Psoas muscle (tissue), 8 donors: ENCODE data around the gene RPL31. TPM values are rescaled to one million over a fixed set of nuclear protein-coding genes. Genes with fewer than 3 reads are reported as not detected.
A peak's percentile ranks its signal among the peaks of the same experiment; 100 is the strongest.
"Not testable (repeated sequence)": the region's sequence is repeated elsewhere in the genome, so short reads cannot be mapped to it uniquely, and the experiment has no call there.

Source experiments
- ATAC-seq, 4 donors: fragments of 200-7000 bp; cut with Tn5 transposase; one replicate each; pipeline ENCODE4 v1.9.1; 2020; ENCODE audit warnings: moderate library complexity in 3 of 4, mild to moderate bottlenecking in 2 of 4
- DNase-seq, 2 donors: peaks; one replicate each; pipeline ENCODE4 v3.0.0-alpha.2; 2020
- H3K27ac ChIP-seq: fragments of 200-600 bp; one replicate; pipeline ENCODE4 v1.8.0; 2022
- H3K27me3 ChIP-seq, 3 donors: fragments of 200-600 bp in 1 of 3; one replicate each; pipeline versions ENCODE4 v1.6.1 to v1.8.0; 2013 to 2022; ENCODE audit warnings: low read length in 2 of 3, mild to moderate bottlenecking in 2 of 3, moderate library complexity in 1 of 3; ENCODE audit not compliant: insufficient read depth in 3 of 3
- H3K36me3 ChIP-seq, 2 donors: fragments of 200-600 bp in 1 of 2; one replicate each; pipeline versions ENCODE4 v1.6.1 to v1.8.0; 2013 to 2022; ENCODE audit warnings: low read depth in 1 of 2, mild to moderate bottlenecking in 1 of 2, moderate library complexity in 1 of 2; ENCODE audit not compliant: insufficient read depth in 1 of 2
- H3K4me1 ChIP-seq: fragments of 200-600 bp; one replicate; pipeline ENCODE4 v1.8.0; 2022
- H3K4me3 ChIP-seq: fragments of 200-600 bp; one replicate; pipeline ENCODE4 v1.8.0; 2022; ENCODE audit warnings: mild to moderate bottlenecking
- H3K9me3 ChIP-seq: fragments of 200-600 bp; one replicate; pipeline ENCODE4 v1.8.0; 2022
- WGBS, 3 donors: extraction: QIAGEN DNeasy Blood & Tissue Kit; methylation state at CpG; one replicate each; pipeline versions ENCODE4 v1.1.6 to v1.1.7; 2013; 5-methylcytosine and 5-hydroxymethylcytosine counted together
- intact Hi-C, 2 donors: fragments of 100-400 bp; cut with DNase I; formaldehyde crosslinking; loops; one replicate each; pipeline versions ENCODE4 v1.11.0 to v1.14.2; 2022
- polyA plus RNA-seq, 3 donors: library from polyadenylated mRNA; stranded (reverse); fragments of 200-250 nt; gene quantifications; one replicate each; pipeline ENCODE4 v1.2.3, GENCODE V29; 2013
- total RNA-seq, 4 donors: library from RNA; stranded (reverse); fragmentation: NEBNext Ultra II Directional in 2 of 4; extraction: Animal tissue kit (Norgen Biotek cat#: 25700) in 2 of 4; gene quantifications; one replicate each; pipeline versions ENCODE4 v1.2.1 to v1.2.4, GENCODE V29; 2021 to 2023
- TF ChIP-seq, protein P1 (sequence below): fragments of 200-600 bp; IDR thresholded peaks from one replicate; pipeline ENCODE4 v1.8.0; 2022; ENCODE audit warnings: antibody characterized with exemption
- donor health status: healthy with polysubstance abuse.
- donor health status: DM: no; HTN: no; CAD: no; lungs with moderate emphysema.
- donor health status: Bipolar disorder and iron deficiency.
- donor health status: healthy.
- donor health status: DM: yes; HTN: yes; CAD: no.
- donor health status: DM: no; HTN: no; CAD: no.
- donor health status: DM: no; HTN: no; CAD: no.
- donor health status: DM: yes; HTN: yes; CAD: no.

RPL31 gene
- total and polyA plus RNA-seq, 7 donors: 718 to 3,893 (median 1,227) TPM

GRCh38 chr2:101045330-101045729, 43.2 kb downstream of the RPL31 start:
- H3K36me3 ChIP-seq: peaks cover 2 to 31% of the 10 kb centered on the region in 2 donors
- H3K4me1 ChIP-seq: peaks cover 10% of the 10 kb centered on the region
- no peak overlapping the region for H3K4me3 ChIP-seq
- no peak for DNase-seq
- H3K27me3 ChIP-seq: no peaks in the 10 kb centered on the region
- intact Hi-C loops: no loop called here
- ATAC-seq: peak in 1 of 4 donors; percentile 6
- TF ChIP-seq, protein P1, sequence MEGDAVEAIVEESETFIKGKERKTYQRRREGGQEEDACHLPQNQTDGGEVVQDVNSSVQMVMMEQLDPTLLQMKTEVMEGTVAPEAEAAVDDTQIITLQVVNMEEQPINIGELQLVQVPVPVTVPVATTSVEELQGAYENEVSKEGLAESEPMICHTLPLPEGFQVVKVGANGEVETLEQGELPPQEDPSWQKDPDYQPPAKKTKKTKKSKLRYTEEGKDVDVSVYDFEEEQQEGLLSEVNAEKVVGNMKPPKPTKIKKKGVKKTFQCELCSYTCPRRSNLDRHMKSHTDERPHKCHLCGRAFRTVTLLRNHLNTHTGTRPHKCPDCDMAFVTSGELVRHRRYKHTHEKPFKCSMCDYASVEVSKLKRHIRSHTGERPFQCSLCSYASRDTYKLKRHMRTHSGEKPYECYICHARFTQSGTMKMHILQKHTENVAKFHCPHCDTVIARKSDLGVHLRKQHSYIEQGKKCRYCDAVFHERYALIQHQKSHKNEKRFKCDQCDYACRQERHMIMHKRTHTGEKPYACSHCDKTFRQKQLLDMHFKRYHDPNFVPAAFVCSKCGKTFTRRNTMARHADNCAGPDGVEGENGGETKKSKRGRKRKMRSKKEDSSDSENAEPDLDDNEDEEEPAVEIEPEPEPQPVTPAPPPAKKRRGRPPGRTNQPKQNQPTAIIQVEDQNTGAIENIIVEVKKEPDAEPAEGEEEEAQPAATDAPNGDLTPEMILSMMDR: no peak
- no peaks in the 10 kb centered on the region for H3K9me3 ChIP-seq
- WGBS, 3 donors: 87 to 96% (median 88%) methylated on average over 10 of the region's 10 CpGs
- H3K27ac ChIP-seq: no peak overlapping the region

DNA sequence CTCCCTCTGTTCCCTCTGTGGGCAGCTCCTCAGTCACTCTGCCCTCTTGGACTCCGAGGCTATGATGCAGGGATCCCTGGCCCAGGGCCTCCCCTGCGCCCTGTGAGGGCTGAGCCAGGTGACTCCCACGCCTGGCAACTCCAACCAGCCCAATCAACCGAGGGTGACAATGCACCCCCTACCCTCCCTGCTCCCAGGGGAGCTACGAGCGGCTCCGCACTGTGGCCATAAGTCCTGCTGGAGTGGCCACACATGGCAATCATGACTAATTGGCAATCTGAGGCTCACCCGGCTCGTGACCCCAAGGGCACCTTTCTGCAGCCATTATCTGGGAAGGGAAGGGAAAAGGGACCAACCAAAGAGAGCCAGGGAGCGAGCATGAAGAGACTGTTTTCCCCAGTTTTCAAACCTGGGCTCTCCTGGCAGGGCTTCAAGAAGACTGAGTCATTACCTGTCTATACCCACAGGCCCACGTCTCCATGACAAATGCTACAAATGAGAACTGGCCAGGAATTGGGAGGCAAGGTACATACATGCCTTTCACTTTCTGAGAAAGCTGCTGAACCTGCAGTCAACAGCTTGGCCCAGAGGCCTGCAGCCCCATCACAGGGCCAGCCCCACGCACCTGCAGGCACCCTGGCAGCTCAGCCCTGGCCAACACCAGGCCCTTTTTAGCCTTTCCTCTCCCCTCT, 45.1 kb downstream of the RPL31 start:
- H3K27ac ChIP-seq: peak overlapping the region; percentile 60

GRCh38 chr2:101047774-101048173, 45.7 kb downstream of the RPL31 start:
- H3K4me1 ChIP-seq: peaks cover 10% of the 10 kb centered on the region
- 42 to 63% (median 51%) methylated on average over 6 of the region's 6 CpGs for WGBS, 3 donors
- TF ChIP-seq, protein P1: no peak
- no peak overlapping the region for H3K4me3 ChIP-seq
- DNase-seq (no peak), ATAC-seq (peak in 1 of 4 donors; percentile 17)
- H3K36me3 ChIP-seq: peaks cover 2 to 36% of the 10 kb centered on the region in 2 donors
- H3K27ac ChIP-seq: peak overlapping the region; percentile 60
- no peaks in the 10 kb centered on the region for H3K27me3 ChIP-seq
- no peaks in the 10 kb centered on the region for H3K9me3 ChIP-seq
- intact Hi-C loops: no loop called here

More for the DNA sequence above, 45.1 kb downstream of the RPL31 start:
- TF ChIP-seq, protein P1: no peak
- Histone ChIP-seq H3K27me3 (no peaks in the 10 kb centered on the region), H3K4me1 (peaks cover 10% of the 10 kb centered on the region), H3K36me3 (peaks cover 2 to 36% of the 10 kb centered on the region in 2 donors), H3K4me3 (no peak overlapping the region), H3K9me3 (no peaks in the 10 kb centered on the region)
- intact Hi-C loops: no loop called here
- 52 to 73% (median 72%) methylated on average over 12 of the region's 12 CpGs for WGBS, 3 donors
- ATAC-seq: peak; percentile 46 to 66 (median 56)
- DNase-seq: no peak

DNA sequence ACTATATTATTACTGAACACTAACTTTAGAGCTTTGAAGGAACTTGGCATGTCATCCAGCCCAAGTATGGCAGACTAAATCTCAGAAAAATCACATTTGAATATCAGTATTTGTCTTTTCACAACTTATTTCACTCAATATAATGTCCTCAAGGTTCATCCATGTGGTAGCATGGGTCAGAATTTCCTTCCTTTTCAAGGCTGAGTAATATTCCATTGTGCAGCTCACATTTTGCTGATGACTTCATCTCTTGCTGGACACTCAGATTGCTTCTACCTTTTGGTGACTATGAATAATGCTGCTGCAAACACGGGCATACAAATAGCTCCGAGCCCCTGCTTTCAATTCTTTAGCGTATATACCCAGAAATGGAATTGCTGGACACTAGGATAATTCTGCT, 46.7 kb downstream of the RPL31 start:
- Histone ChIP-seq H3K4me3 (no peak overlapping the region), H3K4me1 (peaks cover 10% of the 10 kb centered on the region), H3K27me3 (no peaks in the 10 kb centered on the region), H3K27ac (no peak overlapping the region), H3K9me3 (no peaks in the 10 kb centered on the region), H3K36me3 (peaks cover 2 to 46% of the 10 kb centered on the region in 2 donors)
- TF ChIP-seq, protein P1: no peak
- ATAC-seq: no peak
- DNase-seq: no peak
- 66 to 86% (median 85%) methylated on average over 3 of the region's 3 CpGs for WGBS, 3 donors
- intact Hi-C loops: no loop called here

GRCh38 chr2:101050886-101051285, 48.8 kb downstream of the RPL31 start:
- H3K27me3 ChIP-seq, H3K4me3 ChIP-seq, H3K4me1 ChIP-seq, H3K9me3 ChIP-seq, DNase-seq, intact Hi-C loops, H3K27ac ChIP-seq, ATAC-seq: not testable (repeated sequence)
- H3K36me3 ChIP-seq: peaks cover 3 to 52% of the 10 kb centered on the region in 2 donors
- 95 to 98% (median 98%) methylated on average over 6 of the region's 6 CpGs for WGBS, 3 donors
